Measurements from ENCODE around the gene SPATS2L.

SPATS2L gene

DNA sequence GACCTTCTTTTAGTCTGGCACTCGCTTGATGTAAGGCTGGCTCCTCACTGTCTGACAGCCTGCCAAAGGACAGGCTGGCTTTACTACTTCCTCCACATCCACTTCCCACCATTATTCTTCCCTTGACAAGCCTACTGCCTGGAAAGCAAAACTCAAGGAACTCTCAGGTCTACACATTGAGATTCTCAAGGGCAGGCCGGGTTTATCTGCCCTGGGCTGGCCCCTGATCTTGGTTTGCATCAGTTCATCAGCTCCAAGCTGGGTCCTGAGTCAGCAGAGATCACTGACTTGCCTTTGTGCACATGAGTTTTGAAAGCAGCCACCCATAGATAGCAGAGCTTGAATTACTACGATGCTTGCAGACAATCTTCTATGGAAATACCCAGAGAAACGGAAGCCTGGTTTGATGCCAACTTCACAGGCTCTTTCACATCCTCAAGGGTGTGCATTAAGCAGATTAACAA, 149.5 kb downstream of the SPATS2L start:
- H2AFZ ChIP-seq (ENCODE audit: low read length), result no peak overlapping the region
- no peaks in the 10 kb centered on the region for H3K27me3 ChIP-seq (ENCODE audit: insufficient read depth, low read length, poor library complexity, severe bottlenecking)
- no peaks in the 10 kb centered on the region for H3K9me2 ChIP-seq (replicated peaks; ENCODE audit: low read depth, low read length)
- no peak overlapping the region for H3K4me2 ChIP-seq (ENCODE audit: low read depth, low read length, poor library complexity, severe bottlenecking)
- no peaks in the 10 kb centered on the region for H3K79me2 ChIP-seq (ENCODE audit: insufficient read depth, low read length)
- no peaks in the 10 kb centered on the region for H3K36me3 ChIP-seq (ENCODE audit: insufficient read depth, low read length)
- H3F3A ChIP-seq (ENCODE audit: low read depth), result no peaks in the 10 kb centered on the region
- TF ChIP-seq, protein P1, sequence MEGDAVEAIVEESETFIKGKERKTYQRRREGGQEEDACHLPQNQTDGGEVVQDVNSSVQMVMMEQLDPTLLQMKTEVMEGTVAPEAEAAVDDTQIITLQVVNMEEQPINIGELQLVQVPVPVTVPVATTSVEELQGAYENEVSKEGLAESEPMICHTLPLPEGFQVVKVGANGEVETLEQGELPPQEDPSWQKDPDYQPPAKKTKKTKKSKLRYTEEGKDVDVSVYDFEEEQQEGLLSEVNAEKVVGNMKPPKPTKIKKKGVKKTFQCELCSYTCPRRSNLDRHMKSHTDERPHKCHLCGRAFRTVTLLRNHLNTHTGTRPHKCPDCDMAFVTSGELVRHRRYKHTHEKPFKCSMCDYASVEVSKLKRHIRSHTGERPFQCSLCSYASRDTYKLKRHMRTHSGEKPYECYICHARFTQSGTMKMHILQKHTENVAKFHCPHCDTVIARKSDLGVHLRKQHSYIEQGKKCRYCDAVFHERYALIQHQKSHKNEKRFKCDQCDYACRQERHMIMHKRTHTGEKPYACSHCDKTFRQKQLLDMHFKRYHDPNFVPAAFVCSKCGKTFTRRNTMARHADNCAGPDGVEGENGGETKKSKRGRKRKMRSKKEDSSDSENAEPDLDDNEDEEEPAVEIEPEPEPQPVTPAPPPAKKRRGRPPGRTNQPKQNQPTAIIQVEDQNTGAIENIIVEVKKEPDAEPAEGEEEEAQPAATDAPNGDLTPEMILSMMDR (conservative IDR thresholded peaks at IDR 0.05; ENCODE audit: low read length), result no peak
- no peak for TF ChIP-seq EZH2phosphoT487 (IDR thresholded peaks at IDR 0.05; ENCODE audit: borderline replicate concordance)
- no peaks in the 10 kb centered on the region for H3K4me1 ChIP-seq (ENCODE audit: insufficient read depth, low read length, poor library complexity, severe bottlenecking)
- no peaks in the 10 kb centered on the region for H3K9me3 ChIP-seq (ENCODE audit: insufficient read depth, low read depth, low read length)
- no peaks in the 10 kb centered on the region for H4K20me1 ChIP-seq (ENCODE audit: insufficient read depth, low read length, poor library complexity, severe bottlenecking)
- H3K4me3 ChIP-seq (ENCODE audit: low read length, poor library complexity, severe bottlenecking), result no peak overlapping the region
- H3K9ac ChIP-seq (ENCODE audit: low read depth, low read length, poor library complexity, severe bottlenecking), result no peak overlapping the region

DNA sequence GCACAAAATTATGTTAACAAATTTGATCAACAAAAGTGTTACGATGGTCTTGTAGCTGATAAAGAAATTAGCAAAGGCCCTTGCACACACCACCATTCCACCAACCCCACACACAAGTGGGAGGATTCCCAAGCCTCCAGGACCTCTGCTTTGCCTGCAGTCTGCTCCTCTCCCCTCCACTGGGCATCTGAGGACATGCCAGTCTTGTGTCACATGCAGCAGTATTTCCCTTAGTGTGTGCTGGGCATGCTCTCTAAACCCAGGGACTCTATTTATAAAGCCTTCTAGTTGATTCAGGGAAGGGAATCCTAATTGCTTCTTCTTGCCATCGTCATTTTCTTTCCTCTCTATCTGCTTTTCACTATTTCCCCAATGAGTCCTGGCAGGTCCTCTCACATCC, 150.1 kb downstream of the SPATS2L start:
- H3K36me3 ChIP-seq (ENCODE audit: insufficient read depth, low read length), result no peaks in the 10 kb centered on the region

DNA sequence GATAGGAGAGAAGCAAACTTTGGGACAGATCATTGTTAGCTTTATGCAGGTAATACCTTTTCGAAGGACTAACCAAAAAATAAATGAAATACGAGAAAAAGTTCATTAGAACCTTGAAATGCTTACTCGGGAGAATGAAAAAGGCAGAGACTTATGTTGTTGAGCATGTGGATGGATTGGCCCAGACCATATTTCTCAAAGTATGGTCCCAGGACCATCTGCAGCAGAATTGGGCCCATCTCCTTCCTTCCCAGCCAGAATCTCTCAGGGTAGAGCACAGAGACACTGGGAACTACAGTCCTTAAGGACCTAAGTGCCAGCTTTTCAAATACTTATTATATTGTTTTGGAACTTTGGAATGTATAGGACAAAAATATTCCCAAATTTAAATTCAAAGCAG, 152.6 kb downstream of the SPATS2L start:
- H3K9me3 ChIP-seq (ENCODE audit: insufficient read depth, low read depth, low read length), result no peaks in the 10 kb centered on the region
- H3K4me1 ChIP-seq (ENCODE audit: insufficient read depth, low read length, poor library complexity, severe bottlenecking), result peaks cover 3% of the 10 kb centered on the region
- TF ChIP-seq EZH2phosphoT487 (IDR thresholded peaks at IDR 0.05; ENCODE audit: borderline replicate concordance), result no peak
- TF ChIP-seq, protein P1 (conservative IDR thresholded peaks at IDR 0.05; ENCODE audit: low read length), result no peak
- no peaks in the 10 kb centered on the region for H3K79me2 ChIP-seq (ENCODE audit: insufficient read depth, low read length)
- no peaks in the 10 kb centered on the region for H3K36me3 ChIP-seq (ENCODE audit: insufficient read depth, low read length)
- H3K4me2 ChIP-seq (ENCODE audit: low read depth, low read length, poor library complexity, severe bottlenecking), result no peak overlapping the region
- H3K9me2 ChIP-seq (replicated peaks; ENCODE audit: low read depth, low read length), result no peaks in the 10 kb centered on the region
- H3K27me3 ChIP-seq (ENCODE audit: insufficient read depth, low read length, poor library complexity, severe bottlenecking), result no peaks in the 10 kb centered on the region
- no peak overlapping the region for H3K4me3 ChIP-seq (ENCODE audit: low read length, poor library complexity, severe bottlenecking)
- no peaks in the 10 kb centered on the region for H3F3A ChIP-seq (ENCODE audit: low read depth)
- H2AFZ ChIP-seq (ENCODE audit: low read length), result no peak overlapping the region
- H3K9ac ChIP-seq (ENCODE audit: low read depth, low read length, poor library complexity, severe bottlenecking), result no peak overlapping the region
- H4K20me1 ChIP-seq (ENCODE audit: insufficient read depth, low read length, poor library complexity, severe bottlenecking), result no peaks in the 10 kb centered on the region

More for the DNA sequence above, 150.1 kb downstream of the SPATS2L start:
- no peaks in the 10 kb centered on the region for H3K4me1 ChIP-seq (ENCODE audit: insufficient read depth, low read length, poor library complexity, severe bottlenecking)
- no peaks in the 10 kb centered on the region for H3K9me3 ChIP-seq (ENCODE audit: insufficient read depth, low read depth, low read length)
- no peaks in the 10 kb centered on the region for H3K27me3 ChIP-seq (ENCODE audit: insufficient read depth, low read length, poor library complexity, severe bottlenecking)
- TF ChIP-seq EZH2phosphoT487 (IDR thresholded peaks at IDR 0.05; ENCODE audit: borderline replicate concordance), result no peak
- TF ChIP-seq, protein P1 (conservative IDR thresholded peaks at IDR 0.05; ENCODE audit: low read length), result no peak
- no peaks in the 10 kb centered on the region for H3K79me2 ChIP-seq (ENCODE audit: insufficient read depth, low read length)
- H4K20me1 ChIP-seq (ENCODE audit: insufficient read depth, low read length, poor library complexity, severe bottlenecking), result no peaks in the 10 kb centered on the region
- H3K4me3 ChIP-seq (ENCODE audit: low read length, poor library complexity, severe bottlenecking), result no peak overlapping the region
- H3K9me2 ChIP-seq (replicated peaks; ENCODE audit: low read depth, low read length), result no peaks in the 10 kb centered on the region
- H3K9ac ChIP-seq (ENCODE audit: low read depth, low read length, poor library complexity, severe bottlenecking), result no peak overlapping the region
- H3K4me2 ChIP-seq (ENCODE audit: low read depth, low read length, poor library complexity, severe bottlenecking), result no peak overlapping the region
- no peaks in the 10 kb centered on the region for H3F3A ChIP-seq (ENCODE audit: low read depth)
- H2AFZ ChIP-seq (ENCODE audit: low read length), result no peak overlapping the region

Measured in Loucy (cell line).